GM21515 (cell line): Measurements from ENCODE around the gene FAM168A.
A peak's percentile ranks its signal among the peaks of the same experiment; 100 is the strongest.

ENCODE experiments used
- ATAC-seq: cut with Tn5 transposase; IDR thresholded peaks from one replicate; pipeline ENCODE4 v1.9.1; 2021; ENCODE audit not compliant: unreplicated experiment

The FAM168A gene, protein sequence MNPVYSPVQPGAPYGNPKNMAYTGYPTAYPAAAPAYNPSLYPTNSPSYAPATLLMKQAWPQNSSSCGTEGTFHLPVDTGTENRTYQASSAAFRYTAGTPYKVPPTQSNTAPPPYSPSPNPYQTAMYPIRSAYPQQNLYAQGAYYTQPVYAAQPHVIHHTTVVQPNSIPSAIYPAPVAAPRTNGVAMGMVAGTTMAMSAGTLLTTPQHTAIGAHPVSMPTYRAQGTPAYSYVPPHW

DNA sequence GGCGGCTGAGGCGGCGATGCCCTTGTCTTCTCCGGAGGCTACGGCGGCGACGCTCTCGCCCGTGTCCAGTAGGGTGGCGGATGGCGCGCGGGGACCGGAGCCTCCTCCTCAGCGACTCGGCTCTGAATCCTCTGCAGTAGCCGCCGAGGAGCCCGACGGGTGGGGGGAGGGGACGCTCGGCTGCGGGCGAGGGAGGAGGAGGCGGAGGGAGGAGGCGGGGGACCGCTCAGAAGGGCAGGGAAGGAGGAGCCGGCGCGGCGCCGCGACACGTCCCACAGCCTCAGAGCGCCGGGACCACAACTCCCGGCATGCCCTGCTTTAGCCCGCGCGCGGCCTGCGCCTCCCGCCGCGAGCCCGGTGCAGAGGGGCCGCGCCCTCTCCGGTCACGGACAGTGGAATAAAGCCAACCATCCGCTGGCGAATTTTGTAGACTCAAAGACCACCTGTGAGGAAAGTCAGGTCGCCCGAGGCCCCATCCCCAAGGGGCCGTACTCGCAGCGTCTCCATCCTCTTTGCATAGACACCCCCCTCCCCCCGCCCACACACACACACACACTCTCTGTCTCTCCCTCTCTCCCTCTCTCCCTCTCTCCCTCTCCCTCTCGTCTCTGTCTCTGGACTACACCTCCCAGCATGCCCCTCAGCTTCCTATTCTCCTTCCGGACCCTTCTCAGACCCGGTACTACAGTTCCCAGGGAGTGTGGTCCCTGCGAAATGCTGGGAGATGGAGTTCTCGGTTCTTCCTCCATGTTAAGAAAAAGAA is at the start of gene FAM168A:
TSS of gene FAM168A (minus strand) at position 157 of the 763 bp plus-strand sequence. CDS start 129,638 bp downstream, outside the sequence.
- peak; percentile 90 for ATAC-seq

DNA sequence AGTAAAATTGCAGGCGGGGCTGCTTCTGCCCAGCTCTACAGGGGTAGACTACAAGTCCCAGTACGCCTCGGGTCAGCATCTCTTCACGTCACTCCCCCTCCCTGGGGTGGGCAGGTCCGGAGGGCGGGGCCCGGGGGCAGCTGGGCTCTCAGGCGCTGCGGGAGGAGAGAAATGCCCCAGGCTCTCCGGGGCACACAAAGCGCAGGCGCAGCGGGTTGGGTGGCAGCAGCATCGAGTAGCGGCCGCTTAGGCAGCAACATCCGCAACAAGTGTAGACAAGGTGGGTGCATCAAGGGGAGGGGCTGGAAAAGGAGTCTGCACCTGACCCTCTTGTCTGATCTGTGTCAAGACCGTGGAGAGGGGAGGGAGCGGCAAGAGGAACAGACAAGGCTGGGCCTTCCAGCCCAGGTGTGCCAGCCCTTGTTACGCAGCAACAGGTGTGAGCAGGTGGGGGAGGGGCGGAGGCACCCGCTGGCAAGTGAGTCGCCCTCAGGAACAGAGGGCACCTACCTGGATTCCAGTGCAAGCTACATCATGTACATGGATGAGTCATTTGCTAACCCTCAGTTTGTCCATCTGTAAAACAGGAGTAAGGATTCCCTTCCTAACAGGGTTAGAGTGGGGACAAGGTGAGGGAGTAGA is 49.7 kb upstream of the FAM168A start:
- peak; percentile 90 for ATAC-seq

DNA sequence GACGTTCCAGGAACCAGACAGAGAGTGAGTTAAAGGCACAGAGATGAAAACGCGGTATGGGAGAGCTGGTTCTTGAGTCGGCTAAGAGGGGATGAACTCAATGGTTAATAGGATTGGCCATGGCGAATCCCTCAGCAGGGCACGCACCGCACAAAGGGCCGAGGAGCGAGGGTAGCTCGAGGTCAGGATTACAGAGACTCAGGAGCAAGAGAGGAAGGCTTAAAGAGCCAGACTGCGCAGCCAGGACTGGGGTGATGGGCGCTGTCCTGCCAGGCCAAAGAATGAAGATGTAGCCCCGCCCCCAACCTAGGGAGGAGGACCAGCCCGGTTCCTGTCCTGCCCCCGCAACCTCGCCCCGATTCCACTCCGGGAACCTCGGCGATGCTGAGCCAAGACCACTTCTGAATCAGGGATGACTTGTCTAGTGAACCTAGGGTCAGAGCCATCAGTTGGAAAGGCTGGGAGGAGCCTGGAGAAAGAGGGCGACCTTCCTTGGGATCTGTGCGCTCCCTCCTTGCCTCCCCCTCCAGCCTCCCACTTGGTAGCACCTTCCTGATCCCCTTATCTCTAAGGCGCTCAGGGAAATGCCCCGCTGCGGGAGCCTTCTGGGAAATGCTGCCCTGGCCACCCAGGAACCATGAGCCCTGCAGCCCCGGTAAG is 48.2 kb upstream of the FAM168A start, which contains the start of gene PLEKHB1:
TSS of gene PLEKHB1 (plus strand) at position 610 of the 660 bp plus-strand sequence. CDS start at position 638, 28 bp downstream.
- ATAC-seq, result no peak

DNA sequence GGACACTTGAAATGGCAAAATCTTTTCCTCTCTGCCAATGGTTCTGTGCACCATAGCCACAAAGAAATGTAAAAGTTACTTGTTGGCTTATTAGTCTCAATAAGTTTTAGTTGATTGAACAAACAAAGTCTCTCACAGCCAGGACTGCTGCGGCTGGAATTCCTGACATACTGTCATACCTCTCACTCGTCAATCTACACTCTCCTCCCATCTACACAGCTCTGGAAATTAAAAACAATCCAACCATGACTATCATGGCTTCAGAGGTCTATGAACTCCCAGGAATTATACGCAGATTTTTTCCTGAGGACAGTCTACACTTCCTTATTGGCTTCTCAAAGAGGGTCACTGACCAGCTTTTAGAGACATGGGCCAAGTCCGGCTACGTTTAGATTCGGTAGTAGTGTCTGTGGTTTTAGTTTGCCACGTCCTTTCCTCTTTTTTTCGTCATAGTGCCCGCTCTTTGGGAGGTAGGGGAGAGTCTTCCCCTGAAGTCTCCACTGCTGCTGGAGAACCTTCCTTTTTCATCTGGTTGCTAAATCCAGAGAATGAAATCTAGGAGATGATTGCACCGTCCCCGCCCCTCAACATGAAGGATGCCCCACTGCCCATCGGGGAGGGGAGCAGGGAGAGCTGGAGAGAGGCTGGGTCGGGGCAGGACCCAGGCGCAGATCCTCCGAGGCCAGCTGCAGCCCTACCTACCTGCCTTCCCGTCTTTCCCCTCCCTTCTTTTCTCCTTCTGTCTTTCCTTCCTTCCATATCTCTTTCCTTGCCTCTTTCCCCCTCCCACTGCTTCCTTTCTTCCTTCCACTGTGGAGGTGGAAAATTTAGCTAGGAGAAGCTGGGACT is 47.4 kb upstream of the FAM168A start:
- ATAC-seq, result no peak

DNA sequence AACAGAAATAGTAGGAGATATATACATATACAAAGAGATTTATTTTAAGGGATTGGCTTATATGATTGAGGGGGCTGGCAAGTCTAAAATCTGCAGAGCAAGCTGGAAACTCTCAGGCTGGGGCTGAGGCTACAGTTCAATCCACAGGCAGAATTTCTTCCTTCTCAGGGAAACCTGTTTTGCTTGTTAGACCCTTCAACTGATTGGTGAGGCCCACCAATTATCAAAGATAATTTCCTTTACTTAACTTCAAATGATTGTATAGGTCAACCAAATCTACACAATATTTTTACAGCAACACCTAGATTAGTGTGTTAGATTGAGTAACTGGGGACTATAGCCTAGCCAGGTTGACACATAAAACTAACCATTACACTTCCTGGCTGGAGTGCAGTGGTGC is 43.8 kb upstream of the FAM168A start:
- ATAC-seq, result no peak

DNA sequence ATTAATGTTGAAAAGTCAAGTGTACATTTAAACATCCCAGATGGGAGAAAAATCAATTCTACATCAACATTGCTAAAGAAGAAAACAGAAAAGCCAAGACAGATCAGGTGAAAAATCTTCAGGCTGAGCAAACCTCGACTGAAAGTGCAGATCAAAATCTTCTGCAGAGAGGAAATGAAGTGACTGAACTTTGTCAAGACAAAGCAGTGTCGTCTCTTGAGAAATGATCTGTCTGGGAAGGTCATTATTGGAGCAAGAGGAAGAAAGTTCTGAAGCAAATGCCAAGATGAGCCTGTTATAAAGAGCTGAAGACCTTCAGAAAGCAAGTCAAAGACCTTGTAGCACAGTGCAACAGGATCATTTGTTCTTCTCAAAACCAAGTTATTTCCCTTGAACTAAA is 42.7 kb upstream of the FAM168A start:
- no peak for ATAC-seq

DNA sequence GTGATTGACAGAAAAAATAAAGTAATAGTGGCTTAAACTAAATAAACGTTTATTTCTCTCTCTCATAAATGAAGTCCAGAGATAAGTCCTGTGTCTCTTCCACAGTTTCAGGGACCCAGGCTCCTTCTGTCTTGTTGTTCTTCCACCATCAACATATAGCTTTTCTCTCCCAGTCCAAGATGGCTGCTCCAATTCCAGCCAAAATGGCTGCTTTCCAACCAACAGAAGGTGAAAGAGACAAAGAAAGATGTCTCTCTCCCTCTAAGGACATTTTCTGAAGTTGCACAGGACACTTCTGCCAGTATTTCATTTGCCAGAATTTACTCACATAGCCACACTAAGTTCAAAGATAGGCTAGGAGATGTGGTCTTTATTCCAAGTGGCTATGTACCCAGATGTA is 39.1 kb upstream of the FAM168A start:
- ATAC-seq, result no peak

DNA sequence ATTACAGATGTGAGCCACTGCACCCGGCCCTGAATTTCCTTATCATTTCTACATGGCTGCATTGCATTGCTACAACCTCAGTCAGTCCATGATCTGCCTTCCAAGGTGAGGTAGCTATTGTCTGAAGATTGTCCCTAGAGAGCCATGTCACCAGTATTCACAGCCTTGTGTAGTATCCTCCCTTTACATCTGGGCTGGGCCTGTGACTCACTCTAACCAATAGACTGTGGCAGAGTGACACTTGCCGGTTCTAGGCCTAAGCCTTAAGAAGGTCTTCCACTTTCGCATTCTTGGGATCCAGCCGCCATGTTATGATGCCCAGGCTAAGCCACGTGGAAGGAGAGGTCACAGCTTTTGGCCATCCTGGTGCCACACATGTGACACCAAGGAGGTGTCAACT is 38.3 kb upstream of the FAM168A start:
- no peak for ATAC-seq

DNA sequence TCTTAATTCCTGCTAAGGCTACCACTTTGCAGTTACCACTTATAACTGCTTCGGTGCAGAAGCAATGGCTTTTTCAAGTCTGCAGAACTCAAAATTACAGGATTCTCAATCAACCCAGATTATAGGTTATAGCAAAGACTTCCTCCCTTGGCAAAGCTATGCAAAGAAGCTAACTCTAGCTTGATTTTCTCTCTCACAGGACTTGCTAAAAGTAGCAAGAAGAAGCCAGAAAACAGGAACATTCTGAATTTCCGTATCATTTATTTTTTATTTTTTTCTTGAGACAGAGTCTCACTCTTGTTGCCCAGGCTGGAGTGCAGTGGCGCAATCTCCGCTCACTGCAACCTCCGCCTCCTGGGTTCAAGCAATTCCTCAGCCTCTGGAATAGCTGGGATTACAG is 37.8 kb upstream of the FAM168A start:
- no peak for ATAC-seq

DNA sequence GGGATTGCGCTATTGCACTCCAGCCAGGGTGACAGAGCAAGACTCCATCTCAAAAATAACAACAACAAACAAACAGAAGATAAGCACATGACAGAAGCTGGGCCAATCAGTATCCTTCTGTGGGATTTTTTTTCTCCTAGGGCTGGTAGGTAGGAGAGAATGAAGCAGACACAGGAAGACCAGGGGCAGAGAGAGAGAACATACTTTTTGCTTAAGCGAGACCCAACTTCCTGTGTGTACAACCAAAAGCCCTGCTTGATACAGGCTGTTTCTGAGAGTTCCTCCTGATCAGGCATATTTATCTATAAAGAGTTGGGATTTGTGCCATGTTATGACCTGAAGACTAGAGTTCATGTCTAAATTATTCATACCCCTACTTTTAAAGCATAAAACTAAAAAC is 36.1 kb upstream of the FAM168A start:
- no peak for ATAC-seq

DNA sequence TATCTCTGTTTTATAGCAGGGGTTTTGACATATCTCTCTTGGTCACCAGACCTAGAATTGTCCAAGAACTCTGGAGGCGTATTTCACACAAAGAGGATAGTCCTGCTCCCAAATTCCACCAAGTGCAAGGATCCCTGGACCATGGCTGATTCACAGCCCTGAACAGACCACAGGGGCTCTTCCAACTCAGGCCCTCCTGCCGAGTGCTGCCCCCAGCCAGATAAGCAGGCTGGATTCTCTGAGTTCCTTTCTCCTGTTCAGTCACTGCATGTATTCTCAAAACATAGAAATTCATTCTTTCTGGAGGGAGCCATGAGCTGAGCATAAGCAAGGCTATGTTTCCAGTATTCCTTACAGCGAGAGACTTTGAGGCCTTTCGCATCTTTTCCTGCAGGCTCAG is 35.1 kb upstream of the FAM168A start:
- no peak for ATAC-seq

DNA sequence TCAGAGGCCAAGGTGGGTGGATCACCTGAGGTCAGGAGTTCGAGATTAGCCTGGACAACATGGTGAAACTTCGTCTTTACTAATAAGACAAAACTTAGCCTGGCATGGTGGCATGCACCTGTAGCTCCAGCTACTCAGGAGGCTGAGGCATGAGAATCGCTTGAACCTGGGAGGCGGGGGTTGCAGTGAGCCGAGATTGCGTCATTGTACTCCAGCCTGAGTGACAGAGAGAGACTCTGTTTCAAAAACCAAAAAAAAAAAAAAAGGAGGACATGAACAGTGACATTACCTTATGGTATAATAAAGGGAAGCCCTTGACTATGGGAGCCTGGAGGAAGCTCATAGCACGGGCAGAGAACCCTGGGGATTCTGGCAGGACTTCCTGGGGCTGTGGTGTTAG is 32.0 kb upstream of the FAM168A start:
- ATAC-seq, result no peak

DNA sequence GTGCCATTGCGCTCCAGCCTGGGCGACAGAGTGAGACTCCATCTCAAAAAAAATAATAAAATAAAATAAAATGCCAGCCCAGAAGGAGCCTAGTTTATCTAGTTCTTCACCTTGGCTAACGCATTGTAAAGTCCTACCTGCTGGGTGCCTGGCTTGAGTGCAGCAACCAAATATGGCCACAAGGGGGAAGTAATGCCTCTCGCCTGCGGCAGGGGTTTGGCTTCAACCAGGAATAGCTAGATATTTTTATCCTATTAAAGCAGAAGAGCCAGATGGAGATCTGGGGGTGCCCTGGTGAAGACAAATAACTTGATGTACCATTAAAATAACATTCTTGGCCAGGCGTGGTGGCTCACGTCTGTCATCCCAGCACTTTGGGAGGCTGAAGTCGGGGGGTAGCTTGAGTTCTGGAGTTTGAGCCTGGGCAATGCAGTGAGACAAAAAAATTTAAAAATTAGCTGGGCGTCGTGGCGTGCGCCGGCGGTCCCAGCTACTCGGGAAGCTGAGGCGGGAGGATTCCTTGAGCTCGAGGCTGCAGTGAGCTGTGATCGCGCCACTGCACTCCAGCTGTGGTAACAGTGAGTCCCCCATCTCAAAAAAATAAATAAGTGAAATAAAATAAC is 27.9 kb upstream of the FAM168A start:
- no peak for ATAC-seq

DNA sequence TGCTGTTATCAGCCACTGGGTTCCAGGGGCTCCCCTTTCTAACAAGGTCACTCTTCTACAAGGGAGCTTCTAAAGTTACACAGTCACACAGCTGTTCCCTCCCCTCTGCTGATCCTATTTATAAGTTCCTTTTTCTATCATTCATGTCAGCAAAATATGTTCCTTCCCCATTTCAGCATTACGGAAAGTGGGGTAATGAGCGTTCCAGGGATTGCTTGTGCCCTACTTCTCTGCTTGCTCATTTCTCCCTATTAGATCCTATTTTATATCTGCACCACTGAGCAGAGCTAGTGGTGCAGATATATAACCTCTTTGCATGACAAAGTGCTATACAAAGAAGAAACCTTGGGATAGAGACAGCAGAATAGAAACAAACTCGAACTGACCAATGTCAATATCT is 25.8 kb upstream of the FAM168A start:
- no peak for ATAC-seq

DNA sequence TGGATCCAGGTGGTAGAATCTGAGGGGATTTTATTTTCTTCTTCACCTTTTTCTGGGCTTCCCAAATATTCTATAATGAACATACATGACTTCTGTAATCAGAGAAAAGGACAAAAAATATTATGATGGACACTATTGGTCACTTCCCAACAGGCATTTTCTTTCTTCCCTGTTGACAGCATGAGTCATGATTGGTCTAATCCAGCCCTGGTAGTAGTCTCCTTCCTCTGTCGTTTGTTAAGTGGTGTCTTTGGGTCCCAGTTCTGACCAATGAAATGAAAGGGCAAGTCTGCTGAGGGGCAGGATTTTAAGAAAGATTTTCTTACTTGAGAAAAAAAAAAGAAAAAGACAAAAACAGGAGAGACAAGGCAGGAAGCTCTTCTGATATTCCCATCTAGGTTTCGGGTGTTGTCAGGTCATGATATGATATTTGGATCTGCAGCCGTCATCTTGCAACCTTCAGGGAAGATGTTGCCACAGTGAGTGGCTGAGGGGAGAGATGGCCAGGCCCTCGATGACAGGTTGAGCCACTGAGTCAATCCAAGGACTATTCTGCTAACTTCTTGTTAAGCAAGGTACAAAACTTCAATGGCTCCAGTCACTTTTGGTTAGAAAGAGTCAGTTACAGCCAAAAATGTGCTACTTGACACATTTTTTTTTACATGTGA is 25.1 kb upstream of the FAM168A start:
- ATAC-seq, result no peak

DNA sequence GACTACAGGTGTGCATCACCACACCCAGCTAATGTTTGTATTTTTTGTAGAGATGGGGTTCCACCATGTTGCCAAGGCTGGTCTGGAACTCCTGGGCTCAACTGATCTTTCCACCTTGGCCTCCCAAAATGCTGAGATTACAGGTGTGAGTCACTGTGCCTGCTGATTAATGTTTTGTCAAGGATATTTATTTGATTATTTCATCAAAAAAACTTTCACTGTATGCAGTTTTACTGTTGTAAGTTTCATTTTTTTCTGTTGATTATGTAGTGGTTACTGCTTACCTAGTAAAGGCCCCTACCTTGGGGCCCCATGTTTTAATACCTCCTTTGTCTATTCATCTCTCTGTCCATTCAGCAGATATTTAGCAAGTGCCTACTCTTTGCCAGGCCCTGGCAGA is 16.7 kb upstream of the FAM168A start:
- no peak for ATAC-seq

DNA sequence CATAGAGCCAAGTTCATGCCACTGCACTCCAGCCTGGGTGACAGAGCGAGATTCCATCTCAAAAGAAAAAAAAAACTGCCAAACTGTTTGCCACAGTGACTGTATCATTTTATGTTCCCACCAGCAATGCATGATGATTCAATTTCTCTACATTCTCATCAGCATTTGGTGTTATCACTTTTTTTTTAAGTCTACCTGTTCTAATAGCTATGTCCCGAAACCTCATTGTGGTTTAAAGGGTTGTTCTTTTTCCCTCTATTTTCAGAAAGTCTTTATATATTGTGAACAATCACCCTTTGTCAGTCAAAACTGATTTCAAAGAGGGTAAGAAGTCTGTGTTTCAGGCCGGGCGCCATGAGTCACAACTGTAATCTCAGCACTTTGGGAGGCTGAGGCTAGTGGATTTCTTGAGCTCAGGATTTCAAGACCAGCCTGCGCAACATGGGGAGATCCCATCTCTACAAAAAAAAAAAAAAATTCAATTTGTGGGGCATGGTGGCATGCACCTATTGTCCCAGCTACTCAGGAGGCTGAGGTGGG is 14.8 kb upstream of the FAM168A start:
- no peak for ATAC-seq

DNA sequence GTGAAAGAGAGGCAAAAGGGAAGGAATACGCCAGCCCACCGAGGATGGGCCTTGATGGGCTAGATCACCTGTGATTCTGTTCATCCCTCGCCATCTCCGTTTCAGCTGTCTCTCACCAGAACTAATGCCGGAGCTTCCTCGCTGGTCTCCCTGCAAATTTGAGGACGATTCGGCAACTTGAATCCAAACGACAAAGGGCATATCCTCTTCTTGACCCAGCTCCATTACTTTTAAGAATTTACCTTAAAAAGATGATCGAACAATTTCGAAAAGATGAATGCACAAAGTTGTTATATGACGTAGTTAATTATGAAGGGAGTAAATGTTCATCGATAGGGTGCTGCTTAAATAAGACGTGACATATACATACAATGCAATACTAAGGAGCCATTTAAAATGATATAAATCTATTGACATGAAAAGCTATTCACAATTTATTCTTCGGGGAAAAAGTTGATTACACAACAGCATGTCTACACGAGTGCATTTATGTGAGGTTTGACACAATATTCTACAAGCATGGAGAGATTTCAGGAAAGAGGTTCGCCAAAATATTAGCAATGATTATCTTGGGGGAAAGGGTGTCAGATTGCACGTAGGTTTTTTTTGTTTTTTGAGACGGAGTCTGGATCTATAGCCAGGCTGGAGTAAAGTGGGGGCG is 937 bp upstream of the FAM168A start:
- ATAC-seq, result no peak
